Esophagus mucosa (tissue), 1 donor: ENCODE measurements around the gene JPH4. TPM values are rescaled to one million over a fixed set of nuclear protein-coding genes. Genes with fewer than 3 reads are reported as not detected.
"Not testable (repeated sequence)": the region's sequence is repeated elsewhere in the genome, so short reads cannot be mapped to it uniquely, and the experiment has no call there.

Experiments
- ATAC-seq: fragments of 200-7000 bp; cut with Tn5 transposase; one replicate; pipeline ENCODE4 v1.9.1; 2020
- total RNA-seq: library from RNA; stranded (reverse); gene quantifications from one replicate; pipeline ENCODE4 v1.2.4, GENCODE V29; 2023
- donor health status: DM: yes; HTN: yes; CAD: no.

The JPH4 gene
- total RNA-seq, 1 donor from 2014 or later = 0.04 TPM

- no peak for ATAC-seq
Measured at GRCh38 chr14:23545740-23546365, 32.7 kb downstream of the JPH4 start.

- peak; percentile 25 for ATAC-seq
Measured at GRCh38 chr14:23544511-23545447, 33.8 kb downstream of the JPH4 start.

DNA sequence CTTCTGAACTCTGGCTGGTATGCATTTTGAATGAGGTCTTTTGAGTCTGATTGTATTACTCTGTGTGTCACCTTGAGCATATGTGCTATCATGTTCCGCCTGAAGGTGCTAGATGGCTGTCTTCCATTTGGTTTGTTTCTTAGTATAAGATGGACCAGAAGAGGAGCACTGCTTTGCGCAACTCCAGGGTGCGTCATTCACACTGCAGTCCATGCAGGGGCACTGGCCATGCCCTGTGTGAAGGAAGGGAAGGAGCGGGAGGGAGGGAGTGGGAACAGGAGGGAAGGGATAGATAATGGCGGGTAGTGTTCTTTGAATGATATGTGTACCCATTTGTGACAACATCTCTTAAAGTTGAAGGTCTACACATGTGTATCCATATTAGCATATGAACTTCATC is 35.2 kb downstream of the JPH4 start:
- no peak for ATAC-seq

DNA sequence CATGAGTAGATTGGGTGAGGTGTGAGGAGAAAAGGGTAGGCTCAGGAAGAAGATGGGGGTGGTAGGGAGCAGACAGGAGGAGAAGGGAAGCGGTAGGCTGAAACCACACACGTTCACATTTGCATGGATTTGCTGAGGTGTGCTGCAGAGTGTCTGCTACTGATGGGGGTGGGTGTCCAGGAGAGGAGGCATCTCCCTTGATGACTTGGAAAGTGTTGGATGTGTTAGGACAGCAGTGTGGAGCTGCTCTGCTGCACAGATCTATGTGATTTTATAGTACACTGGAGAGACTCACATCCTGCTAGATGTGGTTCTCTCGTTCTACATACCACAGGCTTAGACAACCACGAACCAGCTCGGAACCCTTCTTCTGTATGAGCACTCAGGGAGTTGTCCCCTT is 36.3 kb downstream of the JPH4 start:
- ATAC-seq = no peak

DNA sequence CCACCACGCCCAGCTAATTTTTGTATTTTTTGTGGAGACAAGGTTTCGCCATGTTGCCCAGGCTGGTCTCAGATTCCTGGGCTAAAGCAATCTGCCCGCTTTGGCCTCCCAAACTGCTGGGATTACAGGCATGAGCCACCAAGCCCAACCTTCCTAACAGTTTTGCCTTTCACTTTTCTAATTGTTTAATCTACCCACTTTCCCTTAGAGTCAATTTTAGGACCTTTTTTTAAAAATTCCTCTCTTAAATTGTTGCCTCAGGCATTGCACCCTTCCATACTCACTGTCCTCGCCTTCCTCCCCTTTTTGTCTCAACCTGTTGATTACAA is 38.5 kb downstream of the JPH4 start:
- ATAC-seq = no peak

- ATAC-seq = peak; percentile 61
Measured at GRCh38 chr14:23539248-23540140, 39.1 kb downstream of the JPH4 start.

DNA sequence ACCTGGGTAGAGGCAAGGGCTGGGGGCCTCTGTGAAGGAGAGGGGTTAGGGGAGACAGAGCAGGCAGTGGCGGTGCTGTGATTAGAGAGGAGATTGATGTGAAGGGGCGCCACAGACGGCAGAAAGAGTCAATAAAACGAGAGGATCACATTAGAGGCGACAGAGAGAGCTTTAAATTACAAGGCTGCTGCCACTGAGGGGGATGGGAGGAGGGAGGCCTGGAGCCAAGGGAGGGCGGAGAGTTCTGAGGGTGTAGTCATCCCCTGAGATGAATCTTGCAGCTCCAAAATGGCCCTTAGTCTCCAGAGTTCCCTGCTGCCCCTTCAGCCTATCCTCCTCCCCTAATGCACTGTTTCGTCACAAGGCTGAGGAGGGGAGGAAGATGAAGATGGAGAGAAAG is 39.8 kb downstream of the JPH4 start:
- no peak for ATAC-seq

DNA sequence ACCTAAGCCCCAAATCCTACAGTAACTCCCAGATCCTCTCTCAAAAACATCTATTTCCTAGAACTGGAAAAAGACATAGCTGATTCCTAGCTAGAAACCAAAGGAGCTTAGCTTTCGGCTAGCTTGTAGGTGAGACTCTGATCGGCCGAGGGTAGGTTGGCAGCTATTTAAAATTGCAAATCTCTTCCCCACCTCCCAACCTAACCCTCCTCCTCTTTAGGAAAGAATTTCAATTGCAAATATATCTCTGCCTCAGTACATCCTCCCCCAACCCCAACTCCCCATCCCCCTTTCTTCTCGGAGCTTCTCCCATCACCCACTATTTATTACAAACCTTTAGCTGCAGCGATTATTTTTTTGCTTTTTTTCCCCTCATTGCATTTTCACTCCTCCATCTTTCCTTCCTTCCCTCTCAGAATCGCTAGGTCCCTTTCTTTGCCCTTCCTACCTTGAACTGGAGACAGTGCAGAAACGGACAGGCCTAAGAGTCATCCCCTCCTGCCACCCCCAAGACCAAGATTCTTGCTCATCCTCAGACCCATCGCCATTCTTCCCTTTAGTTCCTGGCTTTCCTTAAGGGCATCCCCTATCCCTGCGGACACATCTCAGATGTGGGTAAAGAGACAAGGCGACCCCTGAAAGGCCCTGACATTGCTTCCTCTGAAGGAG is 40.4 kb downstream of the JPH4 start:
- ATAC-seq = no peak

DNA sequence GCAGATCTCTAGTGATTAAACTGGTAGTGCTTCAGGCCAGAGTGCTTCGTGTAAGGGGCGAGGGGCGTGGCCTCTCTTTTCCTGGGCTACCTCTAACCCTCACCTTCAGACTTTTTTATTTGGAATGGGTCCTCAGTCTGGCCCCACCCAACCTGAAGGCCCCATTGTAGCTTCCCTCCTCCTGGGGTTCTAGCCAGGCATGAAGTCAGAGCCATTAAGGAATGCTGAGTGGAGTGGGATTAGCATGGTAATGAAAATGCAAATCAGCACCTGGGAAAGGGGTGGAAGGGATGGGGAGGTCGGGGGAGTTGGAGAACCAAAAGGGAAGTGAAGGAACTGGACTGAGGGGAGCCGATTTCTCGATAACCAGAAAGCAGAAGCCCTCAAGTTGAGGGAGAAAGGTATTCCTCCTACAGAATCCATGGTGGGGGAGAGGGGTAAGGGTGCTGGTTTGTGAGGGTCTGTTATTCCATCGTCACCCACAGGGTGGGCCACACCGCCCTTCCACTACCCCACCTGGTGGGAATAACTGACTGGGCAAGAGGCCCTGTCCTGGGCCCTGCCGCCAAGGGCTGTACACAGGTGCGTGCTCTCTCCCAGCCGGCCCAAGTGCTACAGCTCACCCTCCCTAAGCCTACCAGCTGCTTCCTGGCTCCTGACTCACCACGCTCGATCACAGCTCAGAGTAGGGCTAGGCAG is 41.1 kb downstream of the JPH4 start:
- peak; percentile 51 for ATAC-seq

DNA sequence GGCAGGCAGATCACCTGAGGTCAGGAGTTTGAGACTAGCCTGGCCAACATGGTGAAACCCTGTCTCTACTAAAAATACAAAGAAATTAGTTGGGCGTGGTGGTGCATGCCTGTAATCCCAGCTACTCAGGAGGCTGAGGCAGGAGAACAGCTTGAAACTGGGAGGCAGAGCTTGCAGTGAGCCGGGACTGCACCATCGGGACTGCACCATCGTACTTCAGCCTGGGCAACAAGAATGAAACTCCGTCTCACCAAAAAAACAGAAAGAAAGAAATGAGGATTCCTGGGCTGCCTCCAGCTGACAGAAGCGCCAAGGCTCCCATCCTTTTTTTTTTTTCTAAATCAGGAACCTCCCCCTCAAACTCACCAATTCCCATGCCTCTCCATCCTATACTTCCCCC is 41.7 kb downstream of the JPH4 start:
- ATAC-seq = not testable (repeated sequence)

DNA sequence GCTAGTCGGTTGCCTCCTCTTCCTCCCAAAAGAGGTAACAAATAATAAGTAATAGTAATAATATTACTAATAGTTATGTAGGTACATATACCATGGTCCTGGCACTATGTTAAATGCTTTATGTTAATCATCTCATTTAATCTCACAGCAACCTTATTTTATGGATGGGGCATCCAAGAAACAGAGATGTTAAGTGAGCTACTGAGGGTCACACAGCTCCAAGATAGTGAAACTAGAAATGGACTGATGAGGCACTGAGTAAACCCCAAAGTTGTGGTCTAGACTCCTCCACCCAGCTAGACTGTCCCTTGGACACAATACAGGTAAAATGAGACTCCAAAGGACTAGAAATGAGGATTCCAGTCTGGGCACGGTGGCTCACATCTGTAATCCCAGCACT is 42.1 kb downstream of the JPH4 start:
- no peak for ATAC-seq

GRCh38 chr14:23535943-23536342 is 42.6 kb downstream of the JPH4 start:
- no peak for ATAC-seq

GRCh38 chr14:23533652-23534435 is 44.7 kb downstream of the JPH4 start:
- ATAC-seq = no peak

DNA sequence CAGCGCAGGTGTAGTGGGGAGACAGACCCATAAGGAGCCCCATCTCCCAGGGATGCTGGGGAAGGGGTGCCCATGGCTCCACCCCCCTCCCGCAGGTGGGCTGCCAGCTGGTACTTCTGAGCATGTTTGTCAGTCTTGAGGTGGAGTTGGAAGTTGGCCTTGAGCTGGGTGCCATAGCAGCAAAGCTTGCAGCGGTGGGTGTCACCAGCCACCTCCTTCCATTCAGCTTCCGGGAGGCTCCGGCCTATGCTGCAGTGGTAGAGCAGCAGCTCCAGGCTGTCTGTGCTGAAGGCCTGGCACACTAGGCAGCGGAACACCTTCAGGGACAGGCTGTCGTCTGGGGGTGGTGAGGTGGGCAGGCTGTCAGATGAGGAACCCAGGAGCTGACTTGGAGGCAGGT is 45.9 kb downstream of the JPH4 start:
- ATAC-seq = no peak

DNA sequence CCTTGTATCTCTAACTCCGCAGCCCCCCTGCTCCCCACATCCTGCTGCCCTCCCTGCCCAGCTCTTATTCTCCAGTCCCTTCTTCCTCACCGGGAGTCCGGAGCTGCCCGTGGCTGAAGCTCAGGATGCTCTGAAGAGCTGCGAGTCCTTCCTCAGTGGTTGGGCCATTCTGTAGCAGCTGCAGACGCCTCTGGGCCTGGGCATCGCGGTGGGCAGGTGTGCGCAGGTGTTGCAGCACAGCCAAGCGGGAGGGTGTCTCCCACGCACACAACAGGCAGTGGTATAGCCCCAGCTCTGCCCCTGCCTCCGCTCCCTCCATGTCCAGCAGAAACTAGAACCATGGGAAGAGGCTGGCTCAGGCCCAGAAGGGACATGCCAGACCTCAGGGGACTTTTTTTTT is 47.2 kb downstream of the JPH4 start:
- no peak for ATAC-seq

DNA sequence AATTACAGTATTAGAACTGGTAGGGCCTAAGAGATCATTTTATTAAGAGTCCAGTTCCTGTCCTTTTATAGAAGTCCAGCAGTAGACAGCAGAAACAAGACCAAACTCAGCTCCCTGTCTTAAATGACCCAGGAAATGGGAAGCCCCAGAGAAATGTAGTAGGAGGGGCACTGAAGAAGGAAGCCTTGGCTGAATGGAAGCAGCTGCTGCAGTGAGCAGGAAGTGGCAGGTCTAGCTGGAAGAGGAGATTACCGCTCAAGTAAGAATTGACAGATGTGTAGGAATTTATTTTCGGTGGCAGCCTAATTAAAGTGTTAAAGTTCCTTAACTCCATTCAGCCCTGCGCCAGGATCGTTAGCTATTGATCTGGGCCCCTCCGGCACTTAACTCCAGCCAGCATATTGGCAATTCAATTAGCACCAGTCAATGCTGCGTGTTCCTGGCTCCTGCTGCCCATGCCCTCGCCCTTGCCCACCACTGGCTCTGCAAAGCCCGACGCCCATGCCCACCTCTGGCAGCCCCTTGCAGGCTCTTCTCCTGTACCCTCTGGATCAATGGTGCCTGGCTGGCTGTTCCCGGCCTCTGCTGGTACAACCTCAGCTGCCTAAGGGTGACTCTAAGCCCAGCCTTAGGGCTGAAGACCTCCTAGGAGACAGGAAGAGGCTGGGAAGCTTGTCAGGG is 48.1 kb downstream of the JPH4 start:
- no peak for ATAC-seq

DNA sequence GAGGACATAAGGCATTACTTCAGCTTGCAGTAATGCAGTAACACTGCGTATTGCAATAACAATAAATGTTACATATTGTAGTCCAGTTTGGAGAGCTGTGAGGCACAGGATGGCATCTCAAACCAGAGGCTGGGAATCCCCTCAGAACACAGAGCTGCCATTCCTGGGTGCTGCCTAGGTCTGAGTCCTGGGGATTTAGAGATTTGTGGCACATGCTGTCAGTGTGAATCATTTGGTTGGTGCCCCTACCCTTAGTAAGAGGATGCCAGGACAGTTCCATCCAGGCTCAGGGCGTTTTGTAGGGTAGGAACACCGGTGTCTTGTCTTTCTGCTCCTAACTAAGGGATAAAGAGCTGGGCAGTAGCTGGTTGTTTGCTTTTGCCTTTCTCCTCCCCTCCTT is 49.6 kb downstream of the JPH4 start:
- ATAC-seq = no peak

DNA sequence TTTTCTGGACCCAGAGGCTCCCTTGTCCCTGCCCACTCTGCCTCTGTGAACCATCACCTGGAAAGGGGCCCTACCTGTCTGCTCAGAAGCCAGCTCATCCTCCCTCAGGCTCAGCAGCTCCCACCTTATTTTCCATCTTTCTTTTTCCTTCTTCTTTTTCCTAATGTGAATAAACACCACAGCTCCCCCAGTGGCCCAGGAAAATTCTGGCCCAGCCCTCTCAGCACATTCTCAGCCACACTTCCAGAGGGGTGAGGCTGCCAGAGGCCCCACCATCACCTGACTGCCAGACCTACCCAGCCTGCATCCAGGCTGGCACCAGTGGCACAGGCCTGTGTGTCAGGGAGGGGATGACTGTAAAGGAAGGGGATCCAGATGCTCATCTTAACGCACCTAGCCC is 50.0 kb downstream of the JPH4 start:
- ATAC-seq = no peak

- no peak for ATAC-seq
Measured at GRCh38 chr14:23525611-23526010, 53.0 kb downstream of the JPH4 start.

GRCh38 chr14:23524954-23525353 is 53.6 kb downstream of the JPH4 start:
- no peak for ATAC-seq
